Thyroid gland (tissue), 4 donors: ENCODE results near the gene OR8I2.

Source experiments
- CTCF ChIP-seq, 6 experiments: fragments of 200-600 bp in 3 of 6; fragments of 450-650 bp in 3 of 6; sonication (generic) in 3 of 6; IDR thresholded peaks; one replicate each; pipeline ENCODE4 v1.5.1; 2016 to 2019; ENCODE audit warnings: antibody characterized with exemption in 6 of 6, mild to moderate bottlenecking in 2 of 6, inconsistent platforms in 1 of 6, moderate library complexity in 1 of 6
- POLR2A ChIP-seq, 2 donors: fragments of 450-650 bp; IDR thresholded peaks; one replicate each; pipeline ENCODE4 v1.6.1; 2017; ENCODE audit warnings: antibody characterized with exemption in 2 of 2, mild to moderate bottlenecking in 2 of 2, moderate library complexity in 1 of 2

- TF ChIP-seq CTCF (IDR thresholded peaks at IDR 0.05): no peak
- TF ChIP-seq POLR2A (IDR thresholded peaks at IDR 0.05): no peak
These were observed 29.0 kb downstream of the OR8I2 start, which contains the start of gene OR8H3 for GRCh38 chr11:56122073-56122472.
